Skin epidermis (tissue), 12 donors: ENCODE measurements around the gene GAL3ST3.

Source experiments
- H3K27ac ChIP-seq, 21 experiments: fragments of 200-600 bp; sonication (generic) in 11 of 21; one replicate each; pipeline ENCODE4 v1.5.0; 2020; ENCODE audit warnings: mild to moderate bottlenecking in 3 of 21, inconsistent platforms in 2 of 21, moderate library complexity in 2 of 21
- H3K4me3 ChIP-seq, 7 experiments: fragments of 200-600 bp; sonication (generic) in 2 of 7; one replicate each; pipeline ENCODE4 v1.5.0; 2020; ENCODE audit warnings: inconsistent platforms in 2 of 7, mild to moderate bottlenecking in 2 of 7, moderate library complexity in 1 of 7

The GAL3ST3 gene

DNA sequence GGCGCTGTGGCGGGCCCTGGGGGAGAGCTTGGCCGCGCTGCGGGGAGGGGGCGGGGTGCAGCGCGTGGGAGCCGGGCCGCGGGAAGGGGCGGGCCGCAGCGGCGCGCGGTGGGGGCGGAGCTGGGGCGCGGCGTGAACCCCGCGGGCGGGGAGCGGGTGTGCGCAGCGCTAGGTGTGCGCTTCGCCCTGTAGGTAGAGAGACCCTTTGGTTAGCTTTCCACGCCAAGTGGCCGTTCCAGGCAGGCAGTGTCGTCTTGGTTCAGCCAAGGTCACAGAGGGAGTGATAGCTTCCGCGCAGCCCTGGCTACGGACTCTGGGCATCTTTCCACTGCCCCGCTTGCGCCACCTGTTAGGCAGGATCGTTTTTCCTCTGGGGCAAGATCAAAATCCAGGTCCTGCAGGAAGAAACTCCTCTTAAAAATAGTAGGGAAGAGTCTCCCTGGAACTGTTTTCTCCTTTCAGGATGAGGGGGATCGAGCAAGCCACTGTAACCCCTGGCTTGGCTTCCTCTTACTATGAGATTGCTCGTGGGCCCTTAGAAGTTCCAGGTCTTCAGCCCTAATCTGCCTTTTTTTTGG, 46.2 kb downstream of the GAL3ST3 start:
- Histone ChIP-seq H3K4me3 (peak overlapping the region; percentile 54 to 96 (median 92)), H3K27ac (peak overlapping the region; percentile 43 to 98 (median 92))

DNA sequence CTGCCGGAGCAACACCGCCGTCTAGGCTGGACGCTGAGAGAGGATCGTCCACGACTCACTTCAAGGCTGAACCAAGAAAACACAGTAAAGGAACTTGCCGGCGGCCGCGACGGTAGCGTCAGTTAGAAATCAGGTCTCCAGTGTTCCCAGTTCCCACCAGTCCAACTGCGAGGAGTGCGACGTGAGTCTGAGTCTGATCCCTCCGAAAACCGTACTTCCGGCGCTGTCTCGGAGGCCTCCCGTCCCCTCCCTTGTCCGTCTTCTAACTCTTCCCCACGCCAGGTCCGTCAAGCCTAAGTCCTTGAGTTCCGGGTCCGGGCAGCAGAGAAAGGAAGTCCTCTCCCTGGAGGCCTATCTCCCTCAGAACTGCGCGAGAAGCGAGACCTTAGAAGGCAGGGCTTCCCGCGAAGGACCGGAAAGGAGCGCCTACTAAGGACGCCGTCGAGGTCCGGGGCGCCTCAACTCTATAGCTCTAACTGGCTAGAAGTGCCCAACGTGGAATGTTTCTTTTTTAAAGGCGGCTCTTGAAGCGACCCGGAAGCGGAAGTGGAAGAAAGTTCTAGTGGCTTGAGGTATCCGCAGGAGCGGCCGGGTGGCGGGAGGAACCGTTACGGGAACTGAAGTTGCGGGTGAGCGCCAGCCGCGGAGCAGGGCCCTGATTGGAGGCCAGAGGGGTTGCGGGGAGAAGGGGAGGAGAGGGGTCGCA, 46.9 kb downstream of the GAL3ST3 start, which contains the start of the genes BANF1 and EIF1AD:
TSS of gene BANF1 (plus strand) at position 562 of the 706 bp plus-strand sequence. CDS start 748 bp downstream, outside the sequence.
TSS of gene EIF1AD (minus strand) at position 216 of the 706 bp plus-strand sequence. CDS start 1,768 bp downstream, outside the sequence.
- Histone ChIP-seq H3K27ac (peak within 1 kb of the TSS; percentile 43 to 98 (median 92)), H3K4me3 (peak within 1 kb of the TSS; percentile 54 to 96 (median 92))

DNA sequence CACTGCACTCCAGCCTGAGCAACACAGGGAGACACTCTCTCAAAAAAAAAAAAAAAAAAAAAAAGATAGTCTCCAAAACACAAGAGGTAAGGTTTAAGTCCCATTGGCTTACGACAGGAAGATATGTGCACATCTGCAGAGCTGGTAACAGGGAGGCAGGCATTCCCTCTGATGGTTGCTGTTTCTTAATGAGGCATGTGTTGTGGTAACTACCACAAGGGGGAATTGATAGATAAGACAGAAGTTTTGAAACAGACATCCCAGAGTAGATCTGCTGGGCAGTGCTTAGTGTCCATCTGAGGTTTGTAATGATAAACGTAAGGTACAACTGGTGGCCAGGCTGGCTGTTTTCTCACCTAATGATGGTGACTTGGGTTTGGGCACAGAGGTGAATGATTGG, 51.7 kb downstream of the GAL3ST3 start:
- H3K27ac ChIP-seq, result no peak overlapping the region
- H3K4me3 ChIP-seq, result no peak overlapping the region

GRCh38 chr11:65992056-65992455, 56.9 kb downstream of the GAL3ST3 start:
- H3K4me3 ChIP-seq, result no peak overlapping the region
- H3K27ac ChIP-seq, result no peak overlapping the region
